Fibroblast of the aortic adventitia (primary cell): Measurements from ENCODE around the gene RMP24.

Experiments
- DNase-seq: peaks from one replicate; pipeline ENCODE4 v3.0.0-alpha.2; 2010; ENCODE audit warnings: low read depth
- H3K4me3 ChIP-seq: 2 replicates; pipeline ENCODE4 v1.5.1; 2011; ENCODE audit warnings: low read depth, mild to moderate bottlenecking, control low read depth, low read length, moderate library complexity
- TF ChIP-seq, protein P1 (sequence below): IDR thresholded peaks from 2 replicates; pipeline ENCODE4 v1.5.1; 2011; ENCODE audit warnings: mild to moderate bottlenecking, low read length, control low read depth, inconsistent platforms; ENCODE audit not compliant: insufficient read depth

Gene RMP24

GRCh38 chr18:35998967-35999366 lies 26.5 kb downstream of the RMP24 start:
- TF ChIP-seq, protein P1, sequence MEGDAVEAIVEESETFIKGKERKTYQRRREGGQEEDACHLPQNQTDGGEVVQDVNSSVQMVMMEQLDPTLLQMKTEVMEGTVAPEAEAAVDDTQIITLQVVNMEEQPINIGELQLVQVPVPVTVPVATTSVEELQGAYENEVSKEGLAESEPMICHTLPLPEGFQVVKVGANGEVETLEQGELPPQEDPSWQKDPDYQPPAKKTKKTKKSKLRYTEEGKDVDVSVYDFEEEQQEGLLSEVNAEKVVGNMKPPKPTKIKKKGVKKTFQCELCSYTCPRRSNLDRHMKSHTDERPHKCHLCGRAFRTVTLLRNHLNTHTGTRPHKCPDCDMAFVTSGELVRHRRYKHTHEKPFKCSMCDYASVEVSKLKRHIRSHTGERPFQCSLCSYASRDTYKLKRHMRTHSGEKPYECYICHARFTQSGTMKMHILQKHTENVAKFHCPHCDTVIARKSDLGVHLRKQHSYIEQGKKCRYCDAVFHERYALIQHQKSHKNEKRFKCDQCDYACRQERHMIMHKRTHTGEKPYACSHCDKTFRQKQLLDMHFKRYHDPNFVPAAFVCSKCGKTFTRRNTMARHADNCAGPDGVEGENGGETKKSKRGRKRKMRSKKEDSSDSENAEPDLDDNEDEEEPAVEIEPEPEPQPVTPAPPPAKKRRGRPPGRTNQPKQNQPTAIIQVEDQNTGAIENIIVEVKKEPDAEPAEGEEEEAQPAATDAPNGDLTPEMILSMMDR: peak; percentile 46
- no peak overlapping the region for H3K4me3 ChIP-seq
- DNase-seq: peak; percentile 5

- DNase-seq: peak; percentile 18
- TF ChIP-seq, protein P1: no peak
- H3K4me3 ChIP-seq: no peak overlapping the region
Measured at GRCh38 chr18:35999925-36000324, 27.4 kb downstream of the RMP24 start.

DNA sequence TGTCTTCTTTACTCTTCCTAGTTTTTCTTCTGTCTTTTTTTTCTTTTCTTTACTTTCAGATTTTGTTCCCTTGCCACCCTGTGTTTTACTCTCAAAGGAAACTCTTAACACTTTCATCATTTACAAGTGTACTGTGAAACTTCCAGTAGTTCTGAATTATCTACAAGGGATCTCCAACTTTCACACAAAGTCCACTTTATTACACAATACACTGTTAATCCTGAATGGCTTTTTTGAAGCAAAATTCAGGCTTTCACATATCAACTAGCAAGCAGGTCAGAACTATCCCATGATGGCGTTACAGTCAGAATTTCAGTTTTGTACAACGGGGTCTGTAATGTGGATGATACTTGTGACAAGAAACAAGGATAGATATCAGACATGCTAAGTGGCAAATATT lies 34.5 kb downstream of the RMP24 start:
- no peak overlapping the region for H3K4me3 ChIP-seq
- DNase-seq: no peak
- TF ChIP-seq, protein P1: no peak

DNA sequence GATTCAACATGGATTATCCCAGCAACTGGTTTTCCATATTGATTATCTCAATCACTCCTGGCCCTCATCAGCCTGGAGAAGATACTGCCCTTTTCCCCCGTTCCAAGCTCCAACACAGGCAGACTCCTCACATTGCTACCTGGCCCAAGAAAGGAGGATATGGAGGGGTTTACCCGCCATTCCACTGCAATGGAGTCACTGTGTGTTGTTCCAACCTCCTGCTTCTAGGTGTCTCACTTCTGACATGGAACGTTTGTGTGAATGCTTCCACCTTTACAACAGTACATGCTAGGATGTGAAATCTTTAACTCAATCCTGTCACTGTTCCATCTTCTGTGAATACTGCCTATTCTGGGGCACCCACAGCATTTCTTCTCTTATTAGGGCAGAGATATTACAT lies 36.7 kb downstream of the RMP24 start:
- TF ChIP-seq, protein P1: no peak
- H3K4me3 ChIP-seq: no peak overlapping the region
- DNase-seq: no peak

- H3K4me3 ChIP-seq: no peak overlapping the region
- TF ChIP-seq, protein P1: no peak
- DNase-seq: peak; percentile 51
Measured at GRCh38 chr18:36012891-36013290, 40.4 kb downstream of the RMP24 start.

- TF ChIP-seq, protein P1: no peak
- H3K4me3 ChIP-seq: no peak overlapping the region
- DNase-seq: no peak
Measured at GRCh38 chr18:36015629-36016028, 43.1 kb downstream of the RMP24 start.

DNA sequence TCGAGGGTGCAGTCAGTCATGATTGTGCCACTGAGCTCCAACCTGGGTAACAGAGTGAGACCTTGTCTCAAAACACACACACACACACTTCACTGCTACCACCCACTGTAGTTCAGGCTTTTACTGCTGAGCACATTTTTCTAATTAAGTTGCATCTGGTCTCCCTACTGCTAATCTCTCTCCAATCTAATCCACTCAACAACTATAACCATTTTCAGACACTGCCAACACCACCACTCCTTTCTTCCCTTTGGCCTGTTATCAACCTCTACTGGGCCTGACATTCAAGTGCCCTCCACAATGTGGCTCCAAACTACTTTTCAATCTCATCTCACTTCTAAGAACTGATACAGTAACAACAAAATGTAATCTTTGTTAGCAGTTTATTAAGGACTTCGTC lies 44.8 kb downstream of the RMP24 start:
- DNase-seq: peak; percentile 12
- TF ChIP-seq, protein P1: no peak
- no peak overlapping the region for H3K4me3 ChIP-seq
